ENCODE results near the gene DPP6. TPM values are rescaled to one million over a fixed set of nuclear protein-coding genes. Genes with fewer than 3 reads are reported as not detected.

Gene DPP6
- total RNA-seq, 1 experiment from 2014 or later = not detected

DNA sequence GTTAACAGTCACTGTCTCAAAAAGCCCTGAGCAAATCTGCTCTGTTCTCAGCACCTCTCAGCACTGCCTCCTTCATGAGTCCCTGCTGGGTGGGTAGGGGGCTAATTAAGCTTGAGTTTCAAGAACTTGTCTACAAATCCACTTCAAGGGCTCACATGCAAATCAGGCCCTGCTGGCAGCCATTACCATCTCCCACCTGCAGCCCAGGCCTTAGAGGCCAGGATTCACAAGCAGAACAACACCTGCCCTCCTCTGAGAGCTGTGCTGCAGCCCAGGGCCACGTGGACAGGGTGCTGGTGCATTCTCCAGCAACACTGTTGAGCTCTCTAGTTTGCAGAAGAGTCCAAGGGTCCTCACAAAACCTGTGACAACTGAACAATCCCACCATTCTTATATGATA lies 119.2 kb downstream of the DPP6 start:
- no TSS peak for BruUV-seq (replicated peaks)
- no peak overlapping the region for H3K27ac ChIP-seq (ENCODE audit: low read length)
- H3K79me2 ChIP-seq (ENCODE audit: low read length) = no peaks in the 10 kb centered on the region
- H3K9ac ChIP-seq (ENCODE audit: low read length) = no peak overlapping the region
- TF ChIP-seq, protein P1, sequence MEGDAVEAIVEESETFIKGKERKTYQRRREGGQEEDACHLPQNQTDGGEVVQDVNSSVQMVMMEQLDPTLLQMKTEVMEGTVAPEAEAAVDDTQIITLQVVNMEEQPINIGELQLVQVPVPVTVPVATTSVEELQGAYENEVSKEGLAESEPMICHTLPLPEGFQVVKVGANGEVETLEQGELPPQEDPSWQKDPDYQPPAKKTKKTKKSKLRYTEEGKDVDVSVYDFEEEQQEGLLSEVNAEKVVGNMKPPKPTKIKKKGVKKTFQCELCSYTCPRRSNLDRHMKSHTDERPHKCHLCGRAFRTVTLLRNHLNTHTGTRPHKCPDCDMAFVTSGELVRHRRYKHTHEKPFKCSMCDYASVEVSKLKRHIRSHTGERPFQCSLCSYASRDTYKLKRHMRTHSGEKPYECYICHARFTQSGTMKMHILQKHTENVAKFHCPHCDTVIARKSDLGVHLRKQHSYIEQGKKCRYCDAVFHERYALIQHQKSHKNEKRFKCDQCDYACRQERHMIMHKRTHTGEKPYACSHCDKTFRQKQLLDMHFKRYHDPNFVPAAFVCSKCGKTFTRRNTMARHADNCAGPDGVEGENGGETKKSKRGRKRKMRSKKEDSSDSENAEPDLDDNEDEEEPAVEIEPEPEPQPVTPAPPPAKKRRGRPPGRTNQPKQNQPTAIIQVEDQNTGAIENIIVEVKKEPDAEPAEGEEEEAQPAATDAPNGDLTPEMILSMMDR (conservative IDR thresholded peaks at IDR 0.05; ENCODE audit: low read depth, low read length) = no peak
- TF ChIP-seq EZH2phosphoT487 (IDR thresholded peaks at IDR 0.05; ENCODE audit: borderline replicate concordance, low read length) (no peak), EZH2 (IDR thresholded peaks at IDR 0.05; ENCODE audit: low read length, unreplicated experiment) (no peak)
- ATAC-seq (no peak), DNase-seq (no peak)
- H3K9me3 ChIP-seq (ENCODE audit: low read length) = no peaks in the 10 kb centered on the region
- no peaks in the 10 kb centered on the region for H3K9me2 ChIP-seq (replicated peaks; ENCODE audit: low read length)
- no peak overlapping the region for H3K4me2 ChIP-seq (ENCODE audit: low read length)
- no peak overlapping the region for H2AFZ ChIP-seq (ENCODE audit: low read length)
- no peaks in the 10 kb centered on the region for H3K4me1 ChIP-seq (ENCODE audit: insufficient read depth, low read length)
- ChIA-PET POLR2A (ENCODE audit: unreplicated experiment) (no interaction called here), CTCF (no interaction called here)
- H3K27me3 ChIP-seq (ENCODE audit: low read length) = no peaks in the 10 kb centered on the region
- intact Hi-C loops (cut with micrococcal nuclease) = no loop called here
- H3K4me3 ChIP-seq (ENCODE audit: low read length) = no peak overlapping the region
- no peaks in the 10 kb centered on the region for H3F3A ChIP-seq (ENCODE audit: low read length, unreplicated experiment)
- no peaks in the 10 kb centered on the region for H4K20me1 ChIP-seq (ENCODE audit: low read length)
- no peaks in the 10 kb centered on the region for H3K36me3 ChIP-seq (ENCODE audit: low read depth, low read length)

DNA sequence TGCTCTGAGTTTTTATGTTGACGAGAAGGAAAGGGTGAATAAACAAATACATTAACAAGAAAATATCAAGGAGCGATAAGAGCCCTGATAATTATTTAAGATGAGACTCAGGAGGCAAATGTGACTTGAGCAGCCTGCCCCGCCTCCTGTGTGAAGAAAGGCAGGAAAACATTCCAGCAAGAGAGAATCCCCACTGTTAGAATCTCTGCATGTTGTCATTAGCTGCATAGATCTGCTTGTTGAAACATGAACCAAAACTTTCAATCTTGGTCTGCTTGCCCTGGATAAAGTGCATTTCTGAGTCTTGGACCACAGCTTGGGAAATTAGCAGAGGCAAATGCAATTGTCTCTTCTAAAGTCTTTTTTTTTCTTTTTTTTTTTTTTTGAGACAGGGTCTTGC lies 120.0 kb downstream of the DPP6 start:
- ATAC-seq (no peak), DNase-seq (no peak)
- H3K27ac ChIP-seq (ENCODE audit: low read length) = no peak overlapping the region
- H3F3A ChIP-seq (ENCODE audit: low read length, unreplicated experiment) = no peaks in the 10 kb centered on the region
- H3K9me3 ChIP-seq (ENCODE audit: low read length) = no peaks in the 10 kb centered on the region
- no peak overlapping the region for H3K4me3 ChIP-seq (ENCODE audit: low read length)
- no peak overlapping the region for H2AFZ ChIP-seq (ENCODE audit: low read length)
- no peak overlapping the region for H3K4me2 ChIP-seq (ENCODE audit: low read length)
- BruUV-seq (replicated peaks) = no TSS peak
- H3K27me3 ChIP-seq (ENCODE audit: low read length) = no peaks in the 10 kb centered on the region
- H3K9me2 ChIP-seq (replicated peaks; ENCODE audit: low read length) = no peaks in the 10 kb centered on the region
- H3K79me2 ChIP-seq (ENCODE audit: low read length) = no peaks in the 10 kb centered on the region
- ChIA-PET CTCF (no interaction called here), POLR2A (ENCODE audit: unreplicated experiment) (no interaction called here)
- no peak overlapping the region for H3K9ac ChIP-seq (ENCODE audit: low read length)
- H4K20me1 ChIP-seq (ENCODE audit: low read length) = no peaks in the 10 kb centered on the region
- TF ChIP-seq, protein P1 (conservative IDR thresholded peaks at IDR 0.05; ENCODE audit: low read depth, low read length) = no peak
- TF ChIP-seq EZH2phosphoT487 (IDR thresholded peaks at IDR 0.05; ENCODE audit: borderline replicate concordance, low read length) (no peak), EZH2 (IDR thresholded peaks at IDR 0.05; ENCODE audit: low read length, unreplicated experiment) (no peak)
- H3K36me3 ChIP-seq (ENCODE audit: low read depth, low read length) = no peaks in the 10 kb centered on the region
- intact Hi-C loops (cut with micrococcal nuclease) = no loop called here
- no peaks in the 10 kb centered on the region for H3K4me1 ChIP-seq (ENCODE audit: insufficient read depth, low read length)

DNA sequence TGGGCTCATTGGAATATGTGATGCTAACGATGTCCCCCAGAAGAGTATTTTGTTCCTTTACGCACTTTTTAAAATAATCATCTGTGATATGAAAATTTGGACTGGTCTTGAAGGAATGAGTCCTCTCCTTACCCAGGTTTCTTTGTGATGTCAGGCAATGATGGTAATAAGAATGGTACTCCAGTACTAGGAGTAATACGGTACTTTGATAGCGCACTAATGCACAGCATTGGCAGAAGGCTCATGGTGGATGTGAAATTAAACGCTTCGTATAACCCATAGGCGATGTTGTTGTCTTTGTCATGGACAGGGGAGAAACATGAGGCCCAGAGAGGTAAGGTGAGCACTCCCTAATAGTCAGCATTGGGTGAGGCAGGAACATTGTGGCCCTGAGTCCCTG lies 125.4 kb downstream of the DPP6 start:
- H3K4me2 ChIP-seq (ENCODE audit: low read length) = no peak overlapping the region
- H3K27me3 ChIP-seq (ENCODE audit: low read length) = no peaks in the 10 kb centered on the region
- no peaks in the 10 kb centered on the region for H3F3A ChIP-seq (ENCODE audit: low read length, unreplicated experiment)
- no peaks in the 10 kb centered on the region for H3K36me3 ChIP-seq (ENCODE audit: low read depth, low read length)
- BruUV-seq (replicated peaks) = no TSS peak
- H3K4me3 ChIP-seq (ENCODE audit: low read length) = no peak overlapping the region
- no peak overlapping the region for H2AFZ ChIP-seq (ENCODE audit: low read length)
- H3K27ac ChIP-seq (ENCODE audit: low read length) = no peak overlapping the region
- no peak for DNase-seq
- ChIA-PET CTCF (no interaction called here), POLR2A (ENCODE audit: unreplicated experiment) (no interaction called here)
- H3K79me2 ChIP-seq (ENCODE audit: low read length) = no peaks in the 10 kb centered on the region
- no peaks in the 10 kb centered on the region for H4K20me1 ChIP-seq (ENCODE audit: low read length)
- 0 out of 2 replicates have a peak, but pooled peaks cover 4% of the 10 kb centered on the region for H3K9me3 ChIP-seq (ENCODE audit: low read length)
- H3K9me2 ChIP-seq (replicated peaks; ENCODE audit: low read length) = no peaks in the 10 kb centered on the region
- intact Hi-C loops (cut with micrococcal nuclease) = no loop called here
- no peaks in the 10 kb centered on the region for H3K4me1 ChIP-seq (ENCODE audit: insufficient read depth, low read length)
- ATAC-seq = no peak
- TF ChIP-seq EZH2phosphoT487 (IDR thresholded peaks at IDR 0.05; ENCODE audit: borderline replicate concordance, low read length) = no peak
- no peak overlapping the region for H3K9ac ChIP-seq (ENCODE audit: low read length)
